Thoracic aorta (tissue), 2 donors: ENCODE data around the gene ANKRD6. TPM values are rescaled to one million over a fixed set of nuclear protein-coding genes. Genes with fewer than 3 reads are reported as not detected.
A peak's percentile ranks its signal among the peaks of the same experiment; 100 is the strongest.

ENCODE experiments used
- ATAC-seq: fragments of 150-250 bp; one replicate; pipeline ENCODE4 v1.8.0; 2017; ENCODE audit warnings: low read depth; ENCODE audit not compliant: insufficient number of reproducible peaks, low FRiP score
- DNase-seq: peaks from one replicate; pipeline ENCODE4 v3.0.0-alpha.2; 2020; ENCODE audit warnings: low spot score
- H3K27ac ChIP-seq, 2 donors: fragments of 200-600 bp; sonication (generic); 1 replicate in 1 of 2; 2 replicates in 1 of 2; pipeline ENCODE4 v1.5.1; 2016; ENCODE audit warnings: mild to moderate bottlenecking in 2 of 2, moderate library complexity in 2 of 2
- H3K27me3 ChIP-seq: fragments of 200-600 bp; sonication (generic); replicated peaks from 2 replicates; pipeline ENCODE4 v1.6.0; 2016; ENCODE audit warnings: mild to moderate bottlenecking; ENCODE audit not compliant: insufficient read depth
- H3K36me3 ChIP-seq: fragments of 200-600 bp; sonication (generic); one replicate; pipeline ENCODE4 v1.5.1; 2016
- H3K4me1 ChIP-seq, 2 donors: fragments of 200-600 bp; sonication (generic); 1 replicate in 1 of 2; 2 replicates in 1 of 2; pipeline versions ENCODE4 v1.5.1 to v1.6.0; 2016; ENCODE audit warnings: low read depth in 2 of 2, mild to moderate bottlenecking in 1 of 2; ENCODE audit not compliant: control insufficient read depth in 1 of 2
- H3K4me3 ChIP-seq: fragments of 200-600 bp; sonication (generic); 2 replicates; pipeline ENCODE4 v1.5.1; 2016; ENCODE audit warnings: mild to moderate bottlenecking
- H3K9me3 ChIP-seq: fragments of 200-600 bp; sonication (generic); 2 replicates; pipeline ENCODE4 v1.5.1; 2016
- total RNA-seq, 2 donors: library from RNA; depleted of rRNA; stranded (reverse); fragments of >200 nt; gene quantifications; one replicate each; pipeline versions ENCODE4 v1.1.0 to v1.2.3, GENCODE V29; 2016
- TF ChIP-seq, protein P1 (sequence below): fragments of 200-600 bp; sonication (generic); IDR thresholded peaks from one replicate; pipeline ENCODE4 v1.5.1; 2019; ENCODE audit warnings: antibody characterized with exemption

Gene ANKRD6
- total RNA-seq, 2 donors from 2014 or later: 35.3 to 91.9 TPM

DNA sequence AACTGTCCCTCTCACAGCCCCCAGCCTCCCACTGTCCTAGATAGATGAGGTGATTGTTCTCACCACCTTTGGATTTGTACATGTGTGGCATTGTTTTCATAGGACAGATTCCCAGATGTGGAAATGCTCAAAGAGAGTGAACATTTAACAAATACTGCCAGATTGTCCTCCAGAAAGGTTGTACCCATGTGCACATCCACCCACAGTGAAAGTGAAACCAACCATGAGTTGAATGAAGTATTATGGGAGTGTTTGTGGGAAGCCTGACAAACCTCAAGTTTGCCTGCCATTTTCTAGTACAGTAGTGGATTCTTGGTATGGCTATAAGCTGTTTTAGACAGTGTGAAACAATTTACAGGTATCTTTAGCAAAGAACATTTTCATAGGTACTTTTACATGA, 42.7 kb downstream of the ANKRD6 start:
- Histone ChIP-seq H3K27me3 (no peaks in the 10 kb centered on the region), H3K4me1 (peaks cover 0 to 23% of the 10 kb centered on the region in 2 donors), H3K4me3 (peak overlapping the region; percentile 51), H3K36me3 (no peaks in the 10 kb centered on the region), H3K27ac (peak overlapping the region; percentile 11 to 25), H3K9me3 (no peaks in the 10 kb centered on the region)
- TF ChIP-seq, protein P1, sequence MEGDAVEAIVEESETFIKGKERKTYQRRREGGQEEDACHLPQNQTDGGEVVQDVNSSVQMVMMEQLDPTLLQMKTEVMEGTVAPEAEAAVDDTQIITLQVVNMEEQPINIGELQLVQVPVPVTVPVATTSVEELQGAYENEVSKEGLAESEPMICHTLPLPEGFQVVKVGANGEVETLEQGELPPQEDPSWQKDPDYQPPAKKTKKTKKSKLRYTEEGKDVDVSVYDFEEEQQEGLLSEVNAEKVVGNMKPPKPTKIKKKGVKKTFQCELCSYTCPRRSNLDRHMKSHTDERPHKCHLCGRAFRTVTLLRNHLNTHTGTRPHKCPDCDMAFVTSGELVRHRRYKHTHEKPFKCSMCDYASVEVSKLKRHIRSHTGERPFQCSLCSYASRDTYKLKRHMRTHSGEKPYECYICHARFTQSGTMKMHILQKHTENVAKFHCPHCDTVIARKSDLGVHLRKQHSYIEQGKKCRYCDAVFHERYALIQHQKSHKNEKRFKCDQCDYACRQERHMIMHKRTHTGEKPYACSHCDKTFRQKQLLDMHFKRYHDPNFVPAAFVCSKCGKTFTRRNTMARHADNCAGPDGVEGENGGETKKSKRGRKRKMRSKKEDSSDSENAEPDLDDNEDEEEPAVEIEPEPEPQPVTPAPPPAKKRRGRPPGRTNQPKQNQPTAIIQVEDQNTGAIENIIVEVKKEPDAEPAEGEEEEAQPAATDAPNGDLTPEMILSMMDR: no peak
- no peak for DNase-seq
- peak; percentile 57 for ATAC-seq

DNA sequence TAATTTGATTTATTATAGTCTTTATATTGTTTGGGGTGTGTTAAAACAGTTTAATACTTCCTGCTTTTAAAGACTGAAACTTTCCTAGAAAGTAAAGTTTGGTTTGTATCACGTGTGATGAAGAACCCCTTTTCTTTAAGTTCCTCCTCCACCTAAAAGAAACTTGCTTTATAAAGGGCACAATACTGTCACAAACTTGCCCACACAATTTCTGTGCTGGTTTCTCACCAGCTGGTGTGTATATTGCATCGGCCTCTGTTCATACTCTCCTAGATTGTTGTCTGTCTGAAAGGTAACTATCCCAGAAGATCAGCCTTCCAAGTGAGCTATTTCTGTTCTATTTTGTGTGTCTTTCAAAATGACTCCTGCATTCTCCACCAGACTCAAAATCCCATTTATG, 46.9 kb downstream of the ANKRD6 start:
- H3K27me3 ChIP-seq: no peaks in the 10 kb centered on the region
- H3K4me1 ChIP-seq: peaks cover 31 to 55% of the 10 kb centered on the region in 2 donors
- TF ChIP-seq, protein P1: no peak

DNA sequence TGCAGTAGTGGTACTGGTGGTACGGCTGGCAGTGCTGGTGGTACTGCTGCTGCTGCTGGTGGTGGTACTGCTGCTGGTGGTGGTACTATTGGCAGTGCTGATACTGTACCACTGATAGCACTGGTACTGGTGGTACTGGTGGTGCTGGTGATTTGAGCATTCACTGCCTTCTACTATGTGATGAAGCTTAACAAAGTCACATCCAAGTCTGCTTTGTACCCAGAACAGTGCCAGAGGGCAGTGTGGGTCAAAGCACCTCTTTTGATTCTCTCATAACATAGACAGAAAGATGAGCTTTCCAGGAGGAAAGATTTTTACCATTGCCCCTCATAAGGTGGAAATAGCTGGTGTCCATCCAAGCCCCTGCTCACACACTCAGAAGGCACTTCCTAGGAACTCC, 48.7 kb downstream of the ANKRD6 start:
- peak overlapping the region; percentile 79 to 82 for H3K27ac ChIP-seq
- peaks cover 40 to 51% of the 10 kb centered on the region in 2 donors for H3K4me1 ChIP-seq

More for the DNA sequence above, 46.9 kb downstream of the ANKRD6 start:
- DNase-seq: no peak
- no peak overlapping the region for H3K4me3 ChIP-seq
- H3K9me3 ChIP-seq: no peaks in the 10 kb centered on the region
- H3K36me3 ChIP-seq: no peaks in the 10 kb centered on the region
- ATAC-seq: no peak
- no peak overlapping the region for H3K27ac ChIP-seq

DNA sequence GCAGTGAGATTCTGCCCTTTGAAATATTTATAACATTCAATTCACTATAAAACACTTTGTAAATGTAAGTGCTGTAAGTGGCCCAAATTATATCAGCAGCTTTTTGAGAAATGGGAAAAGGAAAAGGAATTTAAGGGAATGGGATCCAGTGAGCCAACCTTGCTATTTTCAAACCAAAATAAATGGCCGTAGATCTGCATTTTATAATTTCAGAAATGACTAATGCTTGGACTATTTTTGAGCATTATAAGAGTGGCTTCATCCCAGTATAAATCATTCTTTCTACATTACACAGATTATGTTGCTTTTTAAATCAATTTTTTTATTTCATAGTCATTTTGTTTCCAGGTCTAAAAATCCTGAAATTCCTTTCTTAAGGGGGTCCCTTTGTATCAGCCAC, 49.2 kb downstream of the ANKRD6 start:
- ATAC-seq (peak; percentile 38), DNase-seq (no peak)
- Histone ChIP-seq H3K27ac (peak overlapping the region; percentile 82 to 85), H3K36me3 (no peaks in the 10 kb centered on the region), H3K4me3 (peak overlapping the region; percentile 55), H3K9me3 (no peaks in the 10 kb centered on the region), H3K4me1 (peaks cover 40 to 55% of the 10 kb centered on the region in 2 donors), H3K27me3 (no peaks in the 10 kb centered on the region)
- TF ChIP-seq, protein P1: no peak

More for the DNA sequence above, 48.7 kb downstream of the ANKRD6 start:
- ATAC-seq (no peak), DNase-seq (no peak)
- Histone ChIP-seq H3K27me3 (no peaks in the 10 kb centered on the region), H3K4me3 (peak overlapping the region; percentile 32), H3K9me3 (no peaks in the 10 kb centered on the region), H3K36me3 (no peaks in the 10 kb centered on the region)
- TF ChIP-seq, protein P1: no peak

DNA sequence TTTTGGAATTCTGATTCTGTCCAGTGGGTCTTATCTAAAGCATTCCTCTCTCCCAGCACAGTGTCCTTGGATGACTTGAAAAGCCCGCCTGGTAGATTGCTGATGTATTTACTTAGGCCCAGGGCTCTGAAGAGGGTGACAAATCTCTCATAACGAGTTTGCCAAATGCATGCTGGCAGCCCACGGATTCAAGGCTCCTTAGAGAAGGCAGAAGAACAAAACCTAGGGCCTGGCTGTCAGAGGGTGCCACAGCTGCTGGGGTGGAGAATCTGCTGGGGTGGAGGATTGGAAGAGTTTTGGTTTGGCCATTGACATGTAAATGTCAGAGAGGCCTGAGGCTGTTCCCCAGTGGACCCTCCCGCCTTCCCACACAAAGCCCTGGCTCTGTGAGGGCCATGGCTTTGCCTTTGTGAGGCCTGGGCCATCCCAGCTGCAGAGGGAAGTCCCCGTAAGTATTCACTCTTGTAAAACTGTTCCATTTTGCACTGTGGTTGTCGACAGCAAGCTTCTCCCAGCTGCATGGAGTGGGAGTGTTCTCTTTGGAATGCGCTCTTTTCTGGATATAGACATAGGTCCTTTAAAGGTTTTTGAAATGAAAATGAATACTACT, 50.3 kb downstream of the ANKRD6 start:
- DNase-seq (peak; percentile 38), ATAC-seq (peak; percentile 38)
- Histone ChIP-seq H3K4me1 (peaks cover 42 to 66% of the 10 kb centered on the region in 2 donors), H3K27ac (peak overlapping the region; percentile 82 to 85), H3K4me3 (peak overlapping the region; percentile 55), H3K9me3 (no peaks in the 10 kb centered on the region), H3K27me3 (no peaks in the 10 kb centered on the region), H3K36me3 (no peaks in the 10 kb centered on the region)
- TF ChIP-seq, protein P1: no peak
